ENCODE results near the gene PACSIN2. TPM values are rescaled to one million over a fixed set of nuclear protein-coding genes. Genes with fewer than 3 reads are reported as not detected.

Gene PACSIN2
- total and polyA plus RNA-seq, 2 of the 13 experiments (the other 11 are each of a cell fraction or from before 2014, with no cell fraction given), result 54.1 to 68.8 TPM

- TF ChIP-seq HNF4G (IDR thresholded peaks at IDR 0.05; ENCODE audit: borderline replicate concordance, low read depth, low read length) (no peak), HNF4G (CRISPR knock-in tag; IDR thresholded peaks at IDR 0.05; ENCODE audit: borderline replicate concordance, low read depth) (peak; percentile 60; the same call in 1 of the 2 replicates), CBX2 (IDR thresholded peaks at IDR 0.05; ENCODE audit: low read depth, low read length) (no peak), CBX2 (CRISPR knock-in tag; IDR thresholded peaks at IDR 0.05; ENCODE audit: low read depth) (0 out of 2 replicates have a peak, but pooled peaks have one; percentile 34), ZNF776 (CRISPR knock-in tag; IDR thresholded peaks at IDR 0.05) (peak; percentile 99), HIC2 (CRISPR knock-in tag; IDR thresholded peaks at IDR 0.05; ENCODE audit: low read depth) (no peak), ZNF549 (CRISPR knock-in tag; IDR thresholded peaks at IDR 0.05) (peak; percentile 77; the same call in 1 of the 2 replicates), HNF1A (IDR thresholded peaks at IDR 0.05; ENCODE audit: low read depth) (no peak), HNF1A (CRISPR knock-in tag; IDR thresholded peaks at IDR 0.05; ENCODE audit: borderline replicate concordance) (peak; percentile 57), PLRG1 (conservative IDR thresholded peaks at IDR 0.05) (no peak), ZNF263 (CRISPR knock-in tag; IDR thresholded peaks at IDR 0.05) (peak; percentile 71), NFKB2 (CRISPR knock-in tag; IDR thresholded peaks at IDR 0.05; ENCODE audit: borderline replicate concordance) (peak; percentile 96), ZNF10 (CRISPR knock-in tag; IDR thresholded peaks at IDR 0.05; ENCODE audit: borderline replicate concordance, low read depth) (no peak), NRL (CRISPR knock-in tag; IDR thresholded peaks at IDR 0.05; ENCODE audit: borderline replicate concordance) (peak; percentile 85; the same call in 1 of the 2 replicates), PHF20 (CRISPR knock-in tag; IDR thresholded peaks at IDR 0.05) (peak; percentile 61; the same call in 1 of the 2 replicates), NR0B2 (CRISPR knock-in tag; IDR thresholded peaks at IDR 0.05) (peak; percentile 98), CENPT (CRISPR knock-in tag; IDR thresholded peaks at IDR 0.05; ENCODE audit: low read depth) (peak; percentile 96), ZBTB20 (CRISPR knock-in tag; IDR thresholded peaks at IDR 0.05; ENCODE audit: borderline replicate concordance, low read depth) (no peak), ZNF678 (CRISPR knock-in tag; IDR thresholded peaks at IDR 0.05) (peak; percentile 86; the same call in 1 of the 2 replicates), KDM6A (CRISPR knock-in tag; IDR thresholded peaks at IDR 0.05; ENCODE audit: low read depth) (no peak)
- TF ChIP-seq, protein P1, sequence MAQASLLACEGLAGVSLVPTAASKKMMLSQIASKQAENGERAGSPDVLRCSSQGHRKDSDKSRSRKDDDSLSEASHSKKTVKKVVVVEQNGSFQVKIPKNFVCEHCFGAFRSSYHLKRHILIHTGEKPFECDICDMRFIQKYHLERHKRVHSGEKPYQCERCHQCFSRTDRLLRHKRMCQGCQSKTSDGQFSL (CRISPR knock-in tag; IDR thresholded peaks at IDR 0.05), result peak; percentile 26; the same call in 1 of the 2 replicates
- TF ChIP-seq, protein P2, sequence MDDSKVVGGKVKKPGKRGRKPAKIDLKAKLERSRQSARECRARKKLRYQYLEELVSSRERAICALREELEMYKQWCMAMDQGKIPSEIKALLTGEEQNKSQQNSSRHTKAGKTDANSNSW (CRISPR knock-in tag; IDR thresholded peaks at IDR 0.05; ENCODE audit: borderline replicate concordance), result peak; percentile 94
These were observed 157.9 kb downstream of the PACSIN2 start, which contains the start of gene ARFGAP3 (continued) for GRCh38 chr22:42856865-42857704.
